Uterus (tissue), 2 donors: ENCODE measurements around the gene LRP3.

Experiments used
- POLR2A ChIP-seq, 2 donors: fragments of 450-650 bp; IDR thresholded peaks; one replicate each; pipeline ENCODE4 v1.6.1; 2016; ENCODE audit warnings: antibody characterized with exemption in 2 of 2, mild to moderate bottlenecking in 1 of 2, moderate library complexity in 1 of 2
- TF ChIP-seq, protein P1 (sequence below), 4 experiments: fragments of 200-600 bp in 2 of 4; fragments of 450-650 bp in 2 of 4; sonication (generic) in 2 of 4; IDR thresholded peaks; one replicate each; pipeline ENCODE4 v1.5.1; 2016 to 2019; ENCODE audit warnings: antibody characterized with exemption in 4 of 4, mild to moderate bottlenecking in 2 of 4, moderate library complexity in 1 of 4

DNA sequence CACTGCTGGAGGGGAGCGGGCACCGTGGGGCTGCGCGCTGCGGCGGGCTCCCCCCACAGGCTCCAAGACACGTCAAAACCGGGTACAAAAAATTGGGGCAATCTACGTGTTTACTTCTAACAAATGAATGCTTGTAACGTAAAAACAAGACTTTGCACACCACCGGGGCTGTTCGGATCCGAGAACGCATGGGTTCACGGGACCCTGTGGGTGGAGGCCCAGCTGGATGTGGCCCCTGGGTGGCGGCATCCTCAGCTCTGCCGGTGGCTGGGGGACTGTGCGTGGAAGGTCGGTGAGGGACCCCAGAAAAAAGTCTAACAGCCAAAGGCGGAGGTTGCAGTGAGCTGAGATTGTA is 41.8 kb downstream of the LRP3 start:
- TF ChIP-seq, protein P1, sequence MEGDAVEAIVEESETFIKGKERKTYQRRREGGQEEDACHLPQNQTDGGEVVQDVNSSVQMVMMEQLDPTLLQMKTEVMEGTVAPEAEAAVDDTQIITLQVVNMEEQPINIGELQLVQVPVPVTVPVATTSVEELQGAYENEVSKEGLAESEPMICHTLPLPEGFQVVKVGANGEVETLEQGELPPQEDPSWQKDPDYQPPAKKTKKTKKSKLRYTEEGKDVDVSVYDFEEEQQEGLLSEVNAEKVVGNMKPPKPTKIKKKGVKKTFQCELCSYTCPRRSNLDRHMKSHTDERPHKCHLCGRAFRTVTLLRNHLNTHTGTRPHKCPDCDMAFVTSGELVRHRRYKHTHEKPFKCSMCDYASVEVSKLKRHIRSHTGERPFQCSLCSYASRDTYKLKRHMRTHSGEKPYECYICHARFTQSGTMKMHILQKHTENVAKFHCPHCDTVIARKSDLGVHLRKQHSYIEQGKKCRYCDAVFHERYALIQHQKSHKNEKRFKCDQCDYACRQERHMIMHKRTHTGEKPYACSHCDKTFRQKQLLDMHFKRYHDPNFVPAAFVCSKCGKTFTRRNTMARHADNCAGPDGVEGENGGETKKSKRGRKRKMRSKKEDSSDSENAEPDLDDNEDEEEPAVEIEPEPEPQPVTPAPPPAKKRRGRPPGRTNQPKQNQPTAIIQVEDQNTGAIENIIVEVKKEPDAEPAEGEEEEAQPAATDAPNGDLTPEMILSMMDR (IDR thresholded peaks at IDR 0.05) = no peak
- no peak for TF ChIP-seq POLR2A (IDR thresholded peaks at IDR 0.05)
